H9 (cell line): Measurements from ENCODE around the gene CAPN14. TPM values are rescaled to one million over a fixed set of nuclear protein-coding genes. Genes with fewer than 3 reads are reported as not detected.

Experiments
- DNase-seq: peaks from one replicate; pipeline ENCODE4 v3.0.0-alpha.2; 2017
- H2AFZ ChIP-seq: one replicate; pipeline ENCODE4 v1.6.1; 2013; ENCODE audit warnings: mild to moderate bottlenecking, low read length, control low read depth, moderate library complexity
- H2AK5ac ChIP-seq: 2 replicates; pipeline ENCODE4 v1.6.1; 2013; ENCODE audit warnings: low read length, control low read depth, mixed read lengths; ENCODE audit not compliant: insufficient read length
- H2BK120ac ChIP-seq: one replicate; pipeline ENCODE4 v1.6.1; 2013; ENCODE audit warnings: low read depth, mild to moderate bottlenecking, low read length, control low read depth, inconsistent platforms; ENCODE audit not compliant: poor library complexity, severe bottlenecking
- H2BK12ac ChIP-seq: 2 replicates; pipeline ENCODE4 v1.6.1; 2013; ENCODE audit warnings: low read length, control low read depth, mixed read lengths, low read depth; ENCODE audit not compliant: insufficient read length
- H2BK15ac ChIP-seq: 2 replicates; pipeline ENCODE4 v1.6.1; 2013; ENCODE audit warnings: low read depth, low read length, control low read depth
- H2BK20ac ChIP-seq: one replicate; pipeline ENCODE4 v1.6.1; 2013; ENCODE audit warnings: low read depth, mild to moderate bottlenecking, low read length, control low read depth, inconsistent platforms; ENCODE audit not compliant: poor library complexity, severe bottlenecking
- H2BK5ac ChIP-seq: 2 replicates; pipeline ENCODE4 v1.6.1; 2013; ENCODE audit warnings: low read length, control low read depth, mixed read lengths; ENCODE audit not compliant: insufficient read length
- H3K14ac ChIP-seq: 2 replicates; pipeline ENCODE4 v1.6.1; 2013; ENCODE audit warnings: low read length, control low read depth; ENCODE audit not compliant: insufficient read depth
- H3K18ac ChIP-seq: 2 replicates; pipeline ENCODE4 v1.6.1; 2013; ENCODE audit warnings: low read depth, mild to moderate bottlenecking, mixed read lengths, low read length, control low read depth; ENCODE audit not compliant: insufficient read length
- H3K23ac ChIP-seq: 2 replicates; pipeline ENCODE4 v1.6.1; 2013; ENCODE audit warnings: low read length, control low read depth, mixed read lengths, low read depth; ENCODE audit not compliant: insufficient read length
- H3K23me2 ChIP-seq: 2 replicates; pipeline ENCODE4 v1.6.1; 2013; ENCODE audit warnings: low read depth, mild to moderate bottlenecking, mixed read lengths, low read length, control low read depth; ENCODE audit not compliant: insufficient read length, poor library complexity, severe bottlenecking
- H3K27ac ChIP-seq: 2 replicates; pipeline ENCODE4 v1.5.1; 2013; ENCODE audit warnings: low read length, control low read depth, mixed read lengths, low read depth; ENCODE audit not compliant: insufficient read length
- H3K27me3 ChIP-seq: 2 replicates; pipeline ENCODE4 v1.6.1; 2013; ENCODE audit warnings: low read length, control low read depth, inconsistent platforms; ENCODE audit not compliant: insufficient read depth
- H3K4ac ChIP-seq: 2 replicates; pipeline ENCODE4 v1.6.1; 2013; ENCODE audit warnings: low read depth, mild to moderate bottlenecking, control low read depth, inconsistent platforms, low read length, moderate library complexity
- H3K4me1 ChIP-seq: 2 replicates; pipeline ENCODE4 v1.6.1; 2013; ENCODE audit warnings: low read length, control low read depth, inconsistent platforms; ENCODE audit not compliant: insufficient read depth
- H3K4me2 ChIP-seq: 2 replicates; pipeline ENCODE4 v1.6.1; 2013; ENCODE audit warnings: low read length, control low read depth, mixed read lengths; ENCODE audit not compliant: insufficient read length, insufficient read depth
- H3K56ac ChIP-seq: 2 replicates; pipeline ENCODE4 v1.6.1; 2013; ENCODE audit warnings: low read depth, mild to moderate bottlenecking, mixed read lengths, low read length, control low read depth; ENCODE audit not compliant: insufficient read length
- H3K79me1 ChIP-seq: 2 replicates; pipeline ENCODE4 v1.6.1; 2013; ENCODE audit warnings: low read depth, mild to moderate bottlenecking, moderate library complexity, low read length, control low read depth, inconsistent platforms; ENCODE audit not compliant: insufficient read depth, poor library complexity, severe bottlenecking
- H3K79me2 ChIP-seq: 2 replicates; pipeline ENCODE4 v1.6.1; 2013; ENCODE audit warnings: low read length, control low read depth, inconsistent platforms; ENCODE audit not compliant: insufficient read depth
- H3K9ac ChIP-seq: 2 replicates; pipeline ENCODE4 v1.6.1; 2013; ENCODE audit warnings: low read length, control low read depth, mixed read lengths; ENCODE audit not compliant: insufficient read length; ENCODE audit errors: extremely low read depth
- H3K9me3 ChIP-seq: one replicate; pipeline ENCODE4 v1.6.1; 2013; ENCODE audit warnings: low read depth, low read length, inconsistent platforms; ENCODE audit not compliant: control insufficient read depth
- H3T11ph ChIP-seq: one replicate; pipeline ENCODE4 v1.6.1; 2013; ENCODE audit warnings: mild to moderate bottlenecking, low read length, control low read depth, inconsistent platforms
- H4K20me1 ChIP-seq: one replicate; pipeline ENCODE4 v1.6.1; 2013; ENCODE audit not compliant: control insufficient read depth, insufficient read length, insufficient read depth
- H4K5ac ChIP-seq: 2 replicates; pipeline ENCODE4 v1.6.1; 2013; ENCODE audit warnings: low read depth, mild to moderate bottlenecking, mixed read lengths, low read length, control low read depth; ENCODE audit not compliant: insufficient read length
- H4K8ac ChIP-seq: replicated peaks from 2 replicates; pipeline ENCODE4 v1.6.1; 2013; ENCODE audit warnings: low read length, control low read depth, mixed read lengths, low read depth; ENCODE audit not compliant: insufficient read length
- H4K91ac ChIP-seq: 2 replicates; pipeline ENCODE4 v1.6.1; 2013; ENCODE audit warnings: low read depth, mild to moderate bottlenecking, moderate library complexity, mixed read lengths, low read length, control low read depth; ENCODE audit not compliant: insufficient read length
- H3K27ac Mint-ChIP-seq, 3 experiments: 2 replicates in 2 of 3; 3 replicates in 1 of 3; pipeline ENCODE4 v1.8.0; 2020 to 2021; ENCODE audit warnings: mixed read lengths in 3 of 3, mild to moderate bottlenecking in 1 of 3, moderate library complexity in 1 of 3
- H3K27me3 Mint-ChIP-seq: 2 replicates; pipeline ENCODE4 v1.8.0; 2021; ENCODE audit warnings: low read depth, mild to moderate bottlenecking, moderate library complexity, mixed read lengths
- H3K36me3 Mint-ChIP-seq, 3 experiments: 2 replicates in 2 of 3; 3 replicates in 1 of 3; pipeline ENCODE4 v1.8.0; 2020 to 2021; ENCODE audit warnings: low read depth in 3 of 3, mixed read lengths in 3 of 3; ENCODE audit not compliant: insufficient read depth in 1 of 3
- H3K4me1 Mint-ChIP-seq, 2 experiments: 2 replicates each; pipeline ENCODE4 v1.8.0; 2020; ENCODE audit warnings: mixed read lengths in 2 of 2
- H3K4me3 Mint-ChIP-seq, 2 experiments: 2 replicates in 1 of 2; 3 replicates in 1 of 2; pipeline ENCODE4 v1.8.0; 2020 to 2021; ENCODE audit warnings: mild to moderate bottlenecking in 2 of 2, mixed read lengths in 2 of 2, moderate library complexity in 1 of 2
- H3K9me3 Mint-ChIP-seq, 2 experiments: 2 replicates in 1 of 2; 3 replicates in 1 of 2; pipeline ENCODE4 v1.8.0; 2020; ENCODE audit warnings: mild to moderate bottlenecking in 2 of 2, mixed read lengths in 2 of 2, moderate library complexity in 1 of 2
- WGBS: extraction: QIAGEN DNeasy Blood & Tissue Kit; methylation state at CpG from one replicate; pipeline ENCODE4 v1.1.7; 2013; ENCODE audit warnings: missing lambda C conversion rate, low lambda C conversion rate, mixed read lengths; ENCODE audit not compliant: insufficient read length; ENCODE audit errors: extremely low coverage; 5-methylcytosine and 5-hydroxymethylcytosine counted together
- total RNA-seq: library from RNA; stranded (reverse); gene quantifications from 2 replicates; pipeline ENCODE4 v1.2.1, GENCODE V29; 2021
- TF ChIP-seq, protein P1 (sequence below): fragments of 200-600 bp; sonication (generic); conservative IDR thresholded peaks from 3 replicates; pipeline ENCODE4 v1.8.0; 2021; ENCODE audit warnings: antibody characterized with exemption, mild to moderate bottlenecking

Gene CAPN14
- total RNA-seq, 1 experiment from 2014 or later, result 0.09 TPM

DNA sequence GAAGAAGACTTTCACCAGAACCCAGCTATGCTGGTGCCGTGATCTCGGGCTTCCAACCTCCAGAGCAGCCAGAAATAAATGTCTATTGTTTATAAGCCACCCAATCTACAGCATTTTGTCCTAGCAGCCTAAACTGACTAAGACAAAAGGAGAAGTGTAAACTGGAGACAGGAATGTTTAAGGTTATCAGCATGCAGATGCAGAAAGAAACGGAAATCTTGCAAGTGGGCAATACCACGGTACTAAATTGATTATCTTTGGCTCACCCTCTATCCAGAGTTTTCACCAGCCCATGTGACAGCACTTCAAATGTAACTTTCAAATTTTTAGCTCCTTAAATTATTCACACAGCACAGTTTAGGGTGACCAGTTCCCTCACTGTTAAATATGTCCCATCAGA, 5.7 kb upstream of the CAPN14 start:
- no peak overlapping the region for H3K14ac ChIP-seq
- Mint-ChIP-seq H3K36me3 (no peaks in the 10 kb centered on the region), H3K4me3 (no peak overlapping the region), H3K9me3 (no peaks in the 10 kb centered on the region), H3K27ac (no peak overlapping the region), H3K27me3 (peaks cover 2% of the 10 kb centered on the region; the same call in 1 of the 2 replicates), H3K4me1 (peaks cover 4 to 11% of the 10 kb centered on the region in 2 experiments; a peak in 3 of 4 replicates)
- TF ChIP-seq, protein P1, sequence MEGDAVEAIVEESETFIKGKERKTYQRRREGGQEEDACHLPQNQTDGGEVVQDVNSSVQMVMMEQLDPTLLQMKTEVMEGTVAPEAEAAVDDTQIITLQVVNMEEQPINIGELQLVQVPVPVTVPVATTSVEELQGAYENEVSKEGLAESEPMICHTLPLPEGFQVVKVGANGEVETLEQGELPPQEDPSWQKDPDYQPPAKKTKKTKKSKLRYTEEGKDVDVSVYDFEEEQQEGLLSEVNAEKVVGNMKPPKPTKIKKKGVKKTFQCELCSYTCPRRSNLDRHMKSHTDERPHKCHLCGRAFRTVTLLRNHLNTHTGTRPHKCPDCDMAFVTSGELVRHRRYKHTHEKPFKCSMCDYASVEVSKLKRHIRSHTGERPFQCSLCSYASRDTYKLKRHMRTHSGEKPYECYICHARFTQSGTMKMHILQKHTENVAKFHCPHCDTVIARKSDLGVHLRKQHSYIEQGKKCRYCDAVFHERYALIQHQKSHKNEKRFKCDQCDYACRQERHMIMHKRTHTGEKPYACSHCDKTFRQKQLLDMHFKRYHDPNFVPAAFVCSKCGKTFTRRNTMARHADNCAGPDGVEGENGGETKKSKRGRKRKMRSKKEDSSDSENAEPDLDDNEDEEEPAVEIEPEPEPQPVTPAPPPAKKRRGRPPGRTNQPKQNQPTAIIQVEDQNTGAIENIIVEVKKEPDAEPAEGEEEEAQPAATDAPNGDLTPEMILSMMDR, result no peak
- H3K23me2 ChIP-seq, result no peaks in the 10 kb centered on the region
- H3K18ac ChIP-seq, result no peak overlapping the region
- no peak for DNase-seq
- no peaks in the 10 kb centered on the region for H4K20me1 ChIP-seq
- no peak overlapping the region for H3K27ac ChIP-seq
- H2BK5ac ChIP-seq, result no peak overlapping the region
- no peak overlapping the region for H2BK12ac ChIP-seq
- no CpG with 5 or more reads among the region's 4 CpGs for WGBS
- H4K91ac ChIP-seq, result no peak overlapping the region
- no peaks in the 10 kb centered on the region for H3K4me1 ChIP-seq
- H3K9me3 ChIP-seq, result no peaks in the 10 kb centered on the region
- H3K79me1 ChIP-seq, result no peaks in the 10 kb centered on the region
- H4K8ac ChIP-seq, result no peak overlapping the region
- no peak overlapping the region for H2BK120ac ChIP-seq
- H3K23ac ChIP-seq, result no peak overlapping the region
- no peaks in the 10 kb centered on the region for H3K27me3 ChIP-seq
- H3K79me2 ChIP-seq, result no peaks in the 10 kb centered on the region
- H3K9ac ChIP-seq, result no peak overlapping the region
- no peak overlapping the region for H2AFZ ChIP-seq
- H4K5ac ChIP-seq, result no peak overlapping the region
- H3K56ac ChIP-seq, result no peak overlapping the region
- no peak overlapping the region for H3K4me2 ChIP-seq
- no peak overlapping the region for H2BK20ac ChIP-seq
- no peak overlapping the region for H3T11ph ChIP-seq
- H3K4ac ChIP-seq, result no peak overlapping the region
- H2AK5ac ChIP-seq, result no peak overlapping the region
- H2BK15ac ChIP-seq, result no peak overlapping the region
